Heart left ventricle (tissue), 13 donors: Measurements from ENCODE around the gene CCDC9.

ENCODE experiments used
- POLR2A ChIP-seq, 2 donors: fragments of 450-650 bp; IDR thresholded peaks; one replicate each; pipeline ENCODE4 v1.6.1; 2017; ENCODE audit warnings: antibody characterized with exemption in 2 of 2, mild to moderate bottlenecking in 2 of 2, moderate library complexity in 2 of 2
- TF ChIP-seq, protein P1 (sequence below), 12 donors: fragments of 200-600 bp; sonication (generic) in 4 of 12; IDR thresholded peaks; one replicate each; pipeline versions ENCODE4 v1.5.0 to v1.8.0; 2018 to 2022; ENCODE audit warnings: antibody characterized with exemption in 12 of 12, mild to moderate bottlenecking in 5 of 12
- donor health status: ischemic (EF 13 %, LVEDD 7.1; RV severe dilation, severe dysfunction).
- donor health status: DM: no; HTN: yes; CAD: no.
- donor health status: DM: no; HTN: no; CAD: no.
- donor health status: ischemic (EF 25% LVEDD 6.9; RV normal size, moderate dysfunction).
- donor health status: ischemic (EF 25% LVEDD 5.7; RV mildly dilated, moderate dysfunction).
- donor health status: ischemic (EF 35%, LVEDD 5.7; RV mildly dilated, moderate dysfunction).
- donor health status: nonischemic (EF 11% LVEDD 7.7; RV severe dilation, severe dysfunction).
- donor health status: DM: yes; HTN: yes; CAD: no.
- donor health status: PGD.
- donor health status: ischemic (EF 29% LVEDD 5.4; RV normal size, mild dysfunction).
- donor health status: nonischemic (EF 23%, LVEDD 6.1; RV moderate dilation, normal function).

DNA sequence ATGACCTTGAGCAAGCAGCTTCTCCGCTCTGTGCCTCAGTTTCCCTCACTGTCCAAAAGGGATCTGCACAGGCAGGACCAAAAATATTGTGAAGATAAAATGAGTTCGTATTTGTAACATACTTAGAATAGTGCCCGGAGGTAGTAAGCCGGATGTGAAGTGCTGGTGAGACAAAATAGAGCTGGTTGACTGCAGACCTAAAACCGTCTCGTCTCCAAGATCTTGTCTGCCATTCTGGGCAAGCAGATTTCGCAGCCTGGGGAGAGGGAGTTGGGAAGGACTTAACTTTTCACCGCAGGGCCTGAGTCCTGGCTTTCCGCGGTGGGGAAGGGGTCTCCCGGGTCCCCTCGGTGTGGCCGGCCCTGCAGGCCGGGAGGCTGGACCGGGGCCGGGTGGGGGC is 17.2 kb upstream of the CCDC9 start:
- TF ChIP-seq, protein P1, sequence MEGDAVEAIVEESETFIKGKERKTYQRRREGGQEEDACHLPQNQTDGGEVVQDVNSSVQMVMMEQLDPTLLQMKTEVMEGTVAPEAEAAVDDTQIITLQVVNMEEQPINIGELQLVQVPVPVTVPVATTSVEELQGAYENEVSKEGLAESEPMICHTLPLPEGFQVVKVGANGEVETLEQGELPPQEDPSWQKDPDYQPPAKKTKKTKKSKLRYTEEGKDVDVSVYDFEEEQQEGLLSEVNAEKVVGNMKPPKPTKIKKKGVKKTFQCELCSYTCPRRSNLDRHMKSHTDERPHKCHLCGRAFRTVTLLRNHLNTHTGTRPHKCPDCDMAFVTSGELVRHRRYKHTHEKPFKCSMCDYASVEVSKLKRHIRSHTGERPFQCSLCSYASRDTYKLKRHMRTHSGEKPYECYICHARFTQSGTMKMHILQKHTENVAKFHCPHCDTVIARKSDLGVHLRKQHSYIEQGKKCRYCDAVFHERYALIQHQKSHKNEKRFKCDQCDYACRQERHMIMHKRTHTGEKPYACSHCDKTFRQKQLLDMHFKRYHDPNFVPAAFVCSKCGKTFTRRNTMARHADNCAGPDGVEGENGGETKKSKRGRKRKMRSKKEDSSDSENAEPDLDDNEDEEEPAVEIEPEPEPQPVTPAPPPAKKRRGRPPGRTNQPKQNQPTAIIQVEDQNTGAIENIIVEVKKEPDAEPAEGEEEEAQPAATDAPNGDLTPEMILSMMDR (IDR thresholded peaks at IDR 0.05) = no peak
- no peak for TF ChIP-seq POLR2A (IDR thresholded peaks at IDR 0.05)
